ENCODE results near the gene BPHL.

DNA sequence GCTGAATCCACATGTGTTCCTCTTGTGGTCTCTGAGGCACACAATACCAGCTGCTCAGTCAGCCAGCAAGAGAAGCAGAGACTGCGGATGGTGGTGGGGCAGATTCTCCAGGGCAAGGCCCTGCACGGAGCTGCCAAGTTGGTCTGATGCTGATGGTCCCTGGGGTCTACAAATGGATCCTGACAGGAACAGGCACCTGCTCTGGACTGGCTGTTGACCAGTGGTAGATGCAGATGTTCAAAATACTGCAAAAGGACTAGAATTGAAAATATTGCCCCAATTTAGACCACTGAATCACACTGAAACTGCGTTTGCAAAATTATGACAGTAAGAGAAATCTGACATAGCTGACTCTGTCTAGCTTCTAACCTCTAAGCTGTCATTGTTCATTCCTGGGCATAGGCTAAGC is 68.5 kb downstream of the BPHL start:
- no peak for TF ChIP-seq POLR2AphosphoS5 (IDR thresholded peaks at IDR 0.05; ENCODE audit: low read depth, low read length)
- TF ChIP-seq TAF1 (IDR thresholded peaks at IDR 0.05; ENCODE audit: low read depth, low read length): no peak
- no peak for TF ChIP-seq POLR2A (IDR thresholded peaks at IDR 0.05; ENCODE audit: low read depth, low read length)
